Progenitor cell of endocrine pancreas (in vitro differentiated cells): Measurements from ENCODE around the gene FSTL4. TPM values are rescaled to one million over a fixed set of nuclear protein-coding genes. Genes with fewer than 3 reads are reported as not detected.

Experiments used
- DNase-seq: peaks from one replicate; pipeline ENCODE4 v3.0.0; 2021; ENCODE audit warnings: low spot score; ENCODE audit not compliant: unreplicated experiment
- H3K27ac Mint-ChIP-seq: 2 replicates; pipeline ENCODE4 v1.8.0; 2021; ENCODE audit warnings: mild to moderate bottlenecking, moderate library complexity, mixed read lengths
- H3K27me3 Mint-ChIP-seq: 2 replicates; pipeline ENCODE4 v1.8.0; 2021; ENCODE audit warnings: mixed read lengths
- H3K36me3 Mint-ChIP-seq: 2 replicates; pipeline ENCODE4 v1.8.0; 2022; ENCODE audit warnings: mixed read lengths; ENCODE audit not compliant: insufficient read depth
- H3K4me1 Mint-ChIP-seq: 2 replicates; pipeline ENCODE4 v1.8.0; 2021; ENCODE audit warnings: low read depth, mixed read lengths
- H3K4me3 Mint-ChIP-seq: 2 replicates; pipeline ENCODE4 v1.8.0; 2021; ENCODE audit warnings: low read depth, mild to moderate bottlenecking, moderate library complexity, mixed read lengths
- H3K9me3 Mint-ChIP-seq: 2 replicates; pipeline ENCODE4 v1.8.0; 2021; ENCODE audit warnings: low read depth, mixed read lengths
- CTCF ChIP-seq: fragments of 200-600 bp; sonication (generic); IDR thresholded peaks from one replicate; pipeline ENCODE4 v1.5.0; 2021; ENCODE audit warnings: antibody characterized with exemption, mild to moderate bottlenecking; ENCODE audit not compliant: unreplicated experiment
- total RNA-seq: library from RNA; stranded (reverse); gene quantifications from 2 replicates; pipeline ENCODE4 v1.2.1, GENCODE V29; 2021

Gene FSTL4
- total RNA-seq, 1 donor from 2014 or later: 2.4 TPM

- H3K27me3 Mint-ChIP-seq: no peaks in the 10 kb centered on the region
- DNase-seq: no peak
- H3K36me3 Mint-ChIP-seq: no peaks in the 10 kb centered on the region
- no peak for TF ChIP-seq CTCF
- H3K27ac Mint-ChIP-seq: no peak overlapping the region
- no peaks in the 10 kb centered on the region for H3K9me3 Mint-ChIP-seq
- H3K4me1 Mint-ChIP-seq: peaks cover under 1% of the 10 kb centered on the region
- no peak overlapping the region for H3K4me3 Mint-ChIP-seq
These were observed 373.7 kb downstream of the FSTL4 start for GRCh38 chr5:133238426-133239205.

GRCh38 chr5:133236976-133237375, 375.4 kb downstream of the FSTL4 start:
- DNase-seq: no peak
- no peak for TF ChIP-seq CTCF
- no peaks in the 10 kb centered on the region for H3K36me3 Mint-ChIP-seq
- H3K4me3 Mint-ChIP-seq: no peak overlapping the region
- H3K9me3 Mint-ChIP-seq: no peaks in the 10 kb centered on the region
- H3K27ac Mint-ChIP-seq: no peak overlapping the region
- H3K4me1 Mint-ChIP-seq: no peaks in the 10 kb centered on the region
- H3K27me3 Mint-ChIP-seq: no peaks in the 10 kb centered on the region

- no peak for DNase-seq
- Mint-ChIP-seq H3K4me3 (no peak overlapping the region), H3K9me3 (no peaks in the 10 kb centered on the region), H3K4me1 (no peaks in the 10 kb centered on the region), H3K27me3 (no peaks in the 10 kb centered on the region), H3K36me3 (no peaks in the 10 kb centered on the region), H3K27ac (no peak overlapping the region)
- no peak for TF ChIP-seq CTCF
These were observed 375.8 kb downstream of the FSTL4 start for GRCh38 chr5:133236541-133236951.

GRCh38 chr5:133235696-133236426, 376.5 kb downstream of the FSTL4 start:
- H3K4me1 Mint-ChIP-seq: no peaks in the 10 kb centered on the region
- TF ChIP-seq CTCF: no peak
- no peaks in the 10 kb centered on the region for H3K27me3 Mint-ChIP-seq
- no peaks in the 10 kb centered on the region for H3K36me3 Mint-ChIP-seq
- H3K27ac Mint-ChIP-seq: no peak overlapping the region
- no peaks in the 10 kb centered on the region for H3K9me3 Mint-ChIP-seq
- H3K4me3 Mint-ChIP-seq: no peak overlapping the region
- DNase-seq: no peak

- Mint-ChIP-seq H3K27me3 (no peaks in the 10 kb centered on the region), H3K36me3 (no peaks in the 10 kb centered on the region), H3K4me1 (no peaks in the 10 kb centered on the region), H3K27ac (no peak overlapping the region), H3K4me3 (no peak overlapping the region), H3K9me3 (no peaks in the 10 kb centered on the region)
- TF ChIP-seq CTCF: no peak
- DNase-seq: no peak
These were observed 377.4 kb downstream of the FSTL4 start for GRCh38 chr5:133234911-133235310.
